ENCODE measurements around the gene SLC51A. TPM values are rescaled to one million over a fixed set of nuclear protein-coding genes. Genes with fewer than 3 reads are reported as not detected.

SLC51A gene
- total and polyA plus RNA-seq, 2 of the 13 experiments (the other 11 are each of a cell fraction or from before 2014, with no cell fraction given) = 4.3 to 48.8 TPM

- TF ChIP-seq ZNF776 (CRISPR knock-in tag; IDR thresholded peaks at IDR 0.05) = no peak
- TF ChIP-seq HES4 (CRISPR knock-in tag; IDR thresholded peaks at IDR 0.05; ENCODE audit: borderline replicate concordance) = no peak
- TF ChIP-seq SOX13 (IDR thresholded peaks at IDR 0.05) = no peak
- TF ChIP-seq SOX13 (CRISPR knock-in tag; conservative IDR thresholded peaks at IDR 0.05 in 1 of 2, IDR thresholded peaks at IDR 0.05 in 1 of 2) = no peak
- TF ChIP-seq SNAI1 (CRISPR knock-in tag; IDR thresholded peaks at IDR 0.05; ENCODE audit: borderline replicate concordance) = no peak
- 0 out of 2 replicates have a peak, but pooled peaks have one; percentile 27 for TF ChIP-seq ZNF572 (CRISPR knock-in tag; IDR thresholded peaks at IDR 0.05)
- peak; percentile 25; the same call in 1 of the 2 replicates for TF ChIP-seq SKIL (CRISPR knock-in tag; IDR thresholded peaks at IDR 0.05; ENCODE audit: borderline replicate concordance)
- TF ChIP-seq ZBTB37 (CRISPR knock-in tag; IDR thresholded peaks at IDR 0.05) = no peak
- no peak for TF ChIP-seq FOXO1 (CRISPR knock-in tag; IDR thresholded peaks at IDR 0.05)
- no peak for TF ChIP-seq ARID5B (CRISPR knock-in tag; IDR thresholded peaks at IDR 0.05)
- TF ChIP-seq KMT2B (CRISPR knock-in tag; IDR thresholded peaks at IDR 0.05) = no peak
- TF ChIP-seq ZNF224 (CRISPR knock-in tag; IDR thresholded peaks at IDR 0.05) = no peak
- TF ChIP-seq ZNF512 (CRISPR knock-in tag; IDR thresholded peaks at IDR 0.05) = 0 out of 2 replicates have a peak, but pooled peaks have one; percentile 75
- 0 out of 2 replicates have a peak, but pooled peaks have one; percentile 17 for TF ChIP-seq RCOR2 (CRISPR knock-in tag; IDR thresholded peaks at IDR 0.05)
- no peak for TF ChIP-seq ZNF672 (CRISPR knock-in tag; IDR thresholded peaks at IDR 0.05)
- no peak for TF ChIP-seq NCOR1 (IDR thresholded peaks at IDR 0.05; ENCODE audit: borderline replicate concordance, low read length)
- TF ChIP-seq ZMYM3 (CRISPR knock-in tag; IDR thresholded peaks at IDR 0.05) = peak; percentile 91
- no peak for TF ChIP-seq SRF (IDR thresholded peaks at IDR 0.05; ENCODE audit: low read depth, low read length)
- TF ChIP-seq SRSF1 (optimal IDR thresholded peaks at IDR 0.05; ENCODE audit: low read depth, low read length) = no peak
- TF ChIP-seq SKI (IDR thresholded peaks at IDR 0.05; ENCODE audit: partially characterized antibody) = no peak
Measured at GRCh38 chr3:196210673-196211556, 5.4 kb upstream of the SLC51A start, which contains the start of gene ZDHHC19 (continued).
